ENCODE data around the gene VILL.

VILL gene

DNA sequence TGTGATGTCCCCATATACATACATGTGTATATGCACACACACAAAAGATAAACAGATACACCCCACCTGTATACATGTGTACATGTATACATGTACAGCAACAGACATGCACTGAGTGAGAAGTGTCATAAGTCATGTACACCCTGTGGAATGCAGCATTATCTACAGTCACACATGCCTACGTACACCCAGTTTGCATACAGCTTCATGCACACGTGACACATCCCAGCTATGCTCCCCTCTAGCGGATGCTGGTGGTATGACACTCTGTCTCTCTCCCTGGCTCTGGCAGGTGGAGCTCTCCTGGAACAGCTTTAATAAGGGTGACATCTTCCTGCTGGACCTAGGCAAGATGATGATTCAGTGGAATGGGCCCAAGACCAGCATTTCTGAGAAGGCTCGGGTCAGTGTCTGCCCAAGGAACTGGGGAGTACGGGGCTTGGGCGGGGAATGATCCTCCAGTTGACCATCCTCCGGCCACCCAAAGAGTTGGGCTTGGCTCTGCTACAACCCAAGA lies 6.3 kb downstream of the VILL start:
- intact Hi-C loops (cut with DNase I) = no loop called here
- DNase-seq = peak in 6 of 10 donors; percentile 49 to 79 (median 61)

- peak in 1 of 10 donors; percentile 52 for DNase-seq
- intact Hi-C loops (cut with DNase I) = no loop called here
These were observed 6.8 kb downstream of the VILL start for GRCh38 chr3:37997342-37997741.

GRCh38 chr3:37997791-37998370 lies 7.3 kb downstream of the VILL start:
- intact Hi-C loops (cut with DNase I) = no loop called here
- DNase-seq = peak in 2 of 10 donors; percentile 53 to 72

DNA sequence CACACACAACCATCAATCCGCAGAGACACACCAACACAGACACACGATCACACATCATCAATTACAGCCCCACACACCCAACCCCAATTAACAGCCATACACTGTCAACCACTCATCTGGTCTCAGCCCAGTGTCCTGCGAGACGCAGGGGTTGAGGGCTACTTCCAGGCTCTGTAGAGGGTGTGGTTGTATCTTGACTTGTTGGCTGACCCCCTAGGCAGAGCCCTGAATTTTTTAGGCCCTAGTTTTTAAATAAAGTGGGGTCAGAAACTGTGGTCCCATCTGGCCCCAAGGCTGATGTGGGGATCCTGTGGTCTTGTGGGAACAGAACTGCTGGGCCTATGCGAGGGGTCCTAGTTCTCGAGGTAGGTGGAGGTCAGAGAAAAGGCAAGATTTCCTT lies 9.2 kb downstream of the VILL start:
- intact Hi-C loops (cut with DNase I) = loop anchor here (10.0 kb wide), 1 partner anchor 165 kb away; the partner anchor contains the start of gene OXSR1
- peak in 1 of 10 donors; percentile 57 for DNase-seq

DNA sequence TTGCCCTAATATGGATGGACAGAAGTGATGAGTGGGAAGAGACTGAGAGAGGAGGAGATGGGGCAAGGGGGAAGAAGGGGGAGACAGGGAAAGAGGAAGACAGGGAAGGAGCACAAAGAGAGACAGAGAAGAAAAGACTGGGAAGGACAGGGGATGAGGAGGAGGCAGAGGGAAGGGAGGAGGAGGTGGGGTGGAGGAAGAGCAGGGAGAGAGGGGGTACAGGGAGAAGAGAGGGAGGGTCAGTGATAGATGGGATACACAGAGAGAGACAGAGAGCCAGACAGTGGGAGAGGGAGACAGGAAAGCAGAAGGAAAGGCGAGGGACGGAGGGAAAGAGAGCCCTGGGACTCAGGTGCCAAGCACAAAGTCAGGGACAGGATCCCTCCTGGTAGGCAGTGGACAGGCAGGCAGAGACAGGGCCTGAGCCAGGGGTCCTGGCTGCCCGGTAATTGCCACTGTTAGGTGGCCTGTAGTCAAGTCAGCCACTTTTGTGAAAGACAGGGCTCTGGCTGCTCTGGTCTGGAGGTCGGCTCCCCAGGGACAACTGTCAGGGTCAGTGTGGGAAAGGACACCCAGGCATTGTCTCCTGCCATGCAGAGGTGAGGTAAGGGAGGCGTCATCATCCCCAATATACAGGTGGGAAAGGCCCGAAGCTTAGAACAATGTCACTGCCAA lies 9.8 kb downstream of the VILL start:
- intact Hi-C loops (cut with DNase I) = loop anchor here (10.0 kb wide), 1 partner anchor 164 kb away; the partner anchor contains the start of gene OXSR1
- peak in 1 of 10 donors; percentile 27 for DNase-seq

DNA sequence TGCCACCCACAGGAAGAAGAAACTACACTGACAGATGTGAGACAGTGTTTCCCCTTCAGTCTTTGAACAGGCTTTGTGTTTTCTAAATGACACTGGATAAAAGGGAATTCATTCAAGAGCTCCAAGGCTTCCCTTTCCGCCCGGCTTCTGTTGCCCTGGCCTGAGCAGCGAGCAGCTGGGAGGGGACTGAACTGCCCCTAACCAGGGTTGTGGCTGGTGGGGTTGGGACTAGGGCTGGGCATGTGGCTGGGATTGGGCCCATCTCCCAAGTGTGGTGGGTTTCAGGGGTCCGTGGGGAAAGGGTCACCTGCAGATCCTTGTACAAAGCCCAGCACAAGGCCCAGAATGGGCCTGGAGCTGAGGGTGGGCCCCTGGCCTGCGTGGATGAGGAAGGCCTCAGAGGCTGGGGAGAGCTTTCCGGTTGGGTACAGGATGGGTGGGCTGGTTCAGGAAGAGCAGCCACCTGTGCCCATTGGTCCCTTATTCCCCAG lies 10.4 kb downstream of the VILL start:
- intact Hi-C loops (cut with DNase I) = loop anchor here (10.0 kb wide), 1 partner anchor 164 kb away; the partner anchor contains the start of gene OXSR1
- peak in 3 of 10 donors; percentile 48 to 84 (median 67) for DNase-seq

- peak in 2 of 10 donors; percentile 55 to 78 for DNase-seq
- intact Hi-C loops (cut with DNase I) = loop anchor here (10.0 kb wide), 1 partner anchor 163 kb away; the partner anchor contains the start of gene OXSR1
These were observed 11.0 kb downstream of the VILL start for GRCh38 chr3:38001456-38002081.

GRCh38 chr3:38002291-38002876 lies 11.8 kb downstream of the VILL start:
- DNase-seq = peak in 2 of 10 donors; percentile 73 to 79
- intact Hi-C loops (cut with DNase I) = loop anchor here (10.0 kb wide), 1 partner anchor 162 kb away; the partner anchor contains the start of gene OXSR1

- peak in 2 of 10 donors; percentile 68 to 77 for DNase-seq
- intact Hi-C loops (cut with DNase I) = loop anchor here (1.0 to 10.0 kb wide), 3 partner anchors 28 to 162 kb away; partner anchors contain the start of gene OXSR1
These were observed 12.4 kb downstream of the VILL start for GRCh38 chr3:38002940-38003339.

GRCh38 chr3:38003371-38003816 lies 12.8 kb downstream of the VILL start:
- intact Hi-C loops (cut with DNase I) = loop anchor here (1.0 to 10.0 kb wide), 3 partner anchors 28 to 161 kb away; partner anchors contain the start of gene OXSR1
- peak; percentile 63 to 97 (median 79) for DNase-seq

- intact Hi-C loops (cut with DNase I) = loop anchor here (1.0 to 10.0 kb wide), 3 partner anchors 29 to 161 kb away; partner anchors contain the start of gene OXSR1
- DNase-seq = peak in 3 of 10 donors; percentile 66 to 83 (median 83)
These were observed 13.3 kb downstream of the VILL start for GRCh38 chr3:38003817-38004414.

DNA sequence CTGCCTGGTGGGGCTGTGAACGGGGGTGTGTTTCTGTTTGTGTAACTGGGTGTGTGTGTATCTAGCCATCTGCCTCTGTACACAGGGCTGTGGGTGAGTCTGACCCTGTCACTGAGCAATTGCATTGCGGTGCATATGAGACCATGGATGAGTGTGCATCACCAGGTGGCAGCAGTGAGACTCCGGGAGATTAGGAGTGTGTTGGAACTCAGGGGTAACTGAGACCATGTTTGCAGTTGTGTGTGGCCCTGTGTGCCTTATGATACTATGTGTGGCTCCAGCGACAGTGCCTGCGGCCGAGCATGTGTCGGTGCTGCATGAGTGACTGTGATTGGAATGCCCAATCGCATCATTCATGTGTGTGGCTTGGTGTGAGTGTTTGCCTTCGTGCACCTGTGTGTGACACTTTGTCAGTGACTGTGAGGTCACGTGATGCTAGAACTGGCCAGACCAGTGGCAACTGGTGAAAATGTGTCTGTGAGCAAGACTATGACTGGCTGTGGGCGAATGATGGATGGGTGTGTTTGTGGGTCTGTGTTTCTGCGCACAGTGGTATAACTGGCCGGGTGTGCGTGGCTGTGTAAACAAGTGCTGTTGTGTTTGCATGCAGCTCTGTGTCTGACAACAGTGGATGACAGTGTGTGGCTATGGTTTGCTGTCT lies 14.0 kb downstream of the VILL start:
- DNase-seq = peak; percentile 64 to 96 (median 84)
- intact Hi-C loops (cut with DNase I) = loop anchor here (10.0 kb wide), 1 partner anchor 160 kb away; the partner anchor contains the start of gene OXSR1

GRCh38 chr3:38005076-38006020 lies 14.8 kb downstream of the VILL start:
- intact Hi-C loops (cut with DNase I) = loop anchor here (10.0 kb wide), 1 partner anchor 159 kb away; the partner anchor contains the start of gene OXSR1
- DNase-seq = peak; percentile 82 to 98 (median 90)

DNA sequence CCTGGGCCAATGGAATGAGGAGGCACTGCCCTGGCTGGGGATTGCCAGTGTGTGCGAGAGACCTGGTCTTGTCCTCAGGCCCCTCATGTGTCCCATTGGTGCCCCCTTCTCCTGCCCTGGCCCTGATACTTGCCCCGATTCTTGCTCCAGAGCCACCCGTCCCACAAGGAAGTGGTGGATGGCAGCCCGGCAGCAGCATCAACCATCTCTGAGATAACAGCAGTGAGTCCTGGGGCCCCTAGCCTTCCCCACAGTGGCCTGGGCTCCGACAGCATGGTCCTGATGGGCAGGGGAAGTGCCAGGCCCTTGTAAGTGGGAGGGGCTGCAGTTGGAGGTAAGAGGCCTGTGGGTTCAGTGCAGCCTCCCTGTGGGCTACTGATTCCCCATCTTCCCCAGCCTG lies 15.4 kb downstream of the VILL start:
- DNase-seq = peak in 3 of 10 donors; percentile 51 to 66 (median 64)
- intact Hi-C loops (cut with DNase I) = loop anchor here (10.0 kb wide), 1 partner anchor 159 kb away; the partner anchor contains the start of gene OXSR1

GRCh38 chr3:38006445-38006995 lies 15.9 kb downstream of the VILL start:
- DNase-seq = peak in 3 of 10 donors; percentile 60 to 82 (median 75)
- intact Hi-C loops (cut with DNase I) = loop anchor here (10.0 kb wide), 1 partner anchor 158 kb away; the partner anchor contains the start of gene OXSR1

DNA sequence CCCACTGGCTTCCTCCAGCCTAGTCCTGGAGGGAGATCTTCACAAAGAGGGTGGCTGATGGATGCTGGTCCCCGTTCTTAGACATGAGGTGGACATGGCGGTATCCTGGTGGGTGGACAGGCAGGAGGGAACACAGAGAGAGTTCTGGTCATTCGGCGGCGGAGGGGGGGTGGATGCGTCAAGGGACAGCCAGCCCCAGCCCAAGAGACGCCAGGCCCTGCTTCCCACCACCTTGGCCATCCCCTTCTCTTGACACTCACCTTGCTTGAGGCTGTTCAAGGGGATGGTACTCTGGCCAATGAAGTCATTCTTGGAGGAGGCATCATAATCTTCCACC lies 17.1 kb downstream of the VILL start:
- peak in 3 of 10 donors; percentile 50 to 77 (median 59) for DNase-seq
- intact Hi-C loops (cut with DNase I) = loop anchor here (10.0 kb wide), 1 partner anchor 157 kb away; the partner anchor contains the start of gene OXSR1

GRCh38 chr3:38008191-38008701 lies 17.7 kb downstream of the VILL start:
- intact Hi-C loops (cut with DNase I) = loop anchor here (10.0 kb wide), 1 partner anchor 157 kb away; the partner anchor contains the start of gene OXSR1
- DNase-seq = peak in 3 of 10 donors; percentile 66 to 82 (median 69)
